OCI-LY3 (cell line): Measurements from ENCODE around the gene C13orf42.

Experiments
- H2AFZ ChIP-seq: fragments of 200-600, 300-600 bp; shearing (Covaris generic); 2 replicates; pipeline ENCODE4 v1.6.0; 2014; ENCODE audit warnings: antibody characterized with exemption, low read depth, low read length
- H3K27ac ChIP-seq: fragments of 200-600, 300-600 bp; sonication (generic); 2 replicates; pipeline ENCODE4 v1.5.1; 2014; ENCODE audit warnings: mild to moderate bottlenecking, low read length, moderate library complexity, mixed read lengths
- H3K27me3 ChIP-seq: fragments of 200-600, 300-600 bp; sonication (generic); 2 replicates; pipeline ENCODE4 v1.6.1; 2014; ENCODE audit warnings: low read depth, low read length, mixed read lengths
- H3K36me3 ChIP-seq: fragments of 200-600, 300-600 bp; sonication (generic); replicated peaks from 2 replicates; pipeline ENCODE3; 2014; ENCODE audit warnings: low read depth, low read length, mixed read lengths
- H3K4me1 ChIP-seq: fragments of 300-600, 200-600 bp; sonication (generic); 2 replicates; pipeline ENCODE4 v1.6.1; 2014; ENCODE audit warnings: low read length, mixed read lengths
- H3K4me2 ChIP-seq: fragments of 200-600, 300-600 bp; sonication (generic); 2 replicates; pipeline ENCODE4 v1.6.1; 2014; ENCODE audit warnings: low read length, mixed read lengths
- H3K4me3 ChIP-seq: fragments of 300-600, 200-600 bp; sonication (generic); 2 replicates; pipeline ENCODE4 v1.5.1; 2014; ENCODE audit warnings: antibody characterized with exemption, mild to moderate bottlenecking, low read length, moderate library complexity
- H3K79me2 ChIP-seq: fragments of 300-600, 200-600 bp; shearing (Covaris generic); 2 replicates; pipeline ENCODE4 v1.6.1; 2014; ENCODE audit warnings: mild to moderate bottlenecking, low read length, mixed read lengths
- H3K9ac ChIP-seq: fragments of 300-600, 200-600 bp; shearing (Covaris generic); 2 replicates; pipeline ENCODE4 v1.6.0; 2014; ENCODE audit warnings: mild to moderate bottlenecking, low read length, moderate library complexity
- H3K9me3 ChIP-seq: fragments of 200-600, 300-600 bp; shearing (Covaris generic); 2 replicates; pipeline ENCODE4 v1.6.1; 2014; ENCODE audit warnings: low read length, mixed read lengths; ENCODE audit not compliant: insufficient read depth
- H4K20me1 ChIP-seq: fragments of 200-600, 300-600 bp; sonication (generic); 2 replicates; pipeline ENCODE4 v1.6.1; 2016; ENCODE audit warnings: low read length, mixed read lengths; ENCODE audit not compliant: insufficient read depth
- EZH2phosphoT487 ChIP-seq: fragments of 200-600 bp; shearing (Covaris generic); IDR thresholded peaks from 2 replicates; pipeline ENCODE4 v1.6.1; 2018; ENCODE audit warnings: antibody characterized with exemption, mixed run types, low read depth
- TF ChIP-seq, protein P1 (sequence below): fragments of 200-600, 300-600 bp; sonication (generic); IDR thresholded peaks from 2 replicates; pipeline ENCODE4 v1.5.1; 2014; ENCODE audit warnings: antibody characterized with exemption, low read length, low read depth

The C13orf42 gene

DNA sequence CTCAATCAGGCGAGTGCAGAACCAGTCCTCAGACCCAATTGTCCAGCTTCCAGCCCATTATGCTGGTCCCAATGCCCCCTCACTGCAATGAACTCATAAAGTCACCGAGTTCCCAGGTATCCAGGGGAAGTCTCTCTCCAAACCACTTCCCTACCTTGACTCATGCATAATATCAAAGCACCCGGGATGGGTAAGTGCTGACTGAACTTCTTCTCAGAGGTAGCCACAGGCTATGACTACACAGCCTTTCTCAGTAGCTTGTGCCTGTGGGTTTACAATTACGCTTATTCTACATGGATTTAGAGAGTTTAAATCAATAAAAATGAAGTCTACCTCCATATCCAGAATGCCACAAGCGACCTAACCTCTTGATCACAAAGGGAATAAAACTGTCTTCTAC is 1.7 kb upstream of the C13orf42 start:
- no peak overlapping the region for H3K4me2 ChIP-seq
- H2AFZ ChIP-seq: no peak overlapping the region
- no peaks in the 10 kb centered on the region for H3K79me2 ChIP-seq
- H3K9ac ChIP-seq: no peak overlapping the region
- no peaks in the 10 kb centered on the region for H3K36me3 ChIP-seq
- H3K9me3 ChIP-seq: peaks cover 4% of the 10 kb centered on the region; the same call in 1 of the 2 replicates
- no peak overlapping the region for H3K27ac ChIP-seq
- no peak overlapping the region for H3K4me3 ChIP-seq
- no peaks in the 10 kb centered on the region for H4K20me1 ChIP-seq
- peaks cover 47% of the 10 kb centered on the region for H3K27me3 ChIP-seq
- H3K4me1 ChIP-seq: no peaks in the 10 kb centered on the region
- TF ChIP-seq EZH2phosphoT487: no peak
- TF ChIP-seq, protein P1, sequence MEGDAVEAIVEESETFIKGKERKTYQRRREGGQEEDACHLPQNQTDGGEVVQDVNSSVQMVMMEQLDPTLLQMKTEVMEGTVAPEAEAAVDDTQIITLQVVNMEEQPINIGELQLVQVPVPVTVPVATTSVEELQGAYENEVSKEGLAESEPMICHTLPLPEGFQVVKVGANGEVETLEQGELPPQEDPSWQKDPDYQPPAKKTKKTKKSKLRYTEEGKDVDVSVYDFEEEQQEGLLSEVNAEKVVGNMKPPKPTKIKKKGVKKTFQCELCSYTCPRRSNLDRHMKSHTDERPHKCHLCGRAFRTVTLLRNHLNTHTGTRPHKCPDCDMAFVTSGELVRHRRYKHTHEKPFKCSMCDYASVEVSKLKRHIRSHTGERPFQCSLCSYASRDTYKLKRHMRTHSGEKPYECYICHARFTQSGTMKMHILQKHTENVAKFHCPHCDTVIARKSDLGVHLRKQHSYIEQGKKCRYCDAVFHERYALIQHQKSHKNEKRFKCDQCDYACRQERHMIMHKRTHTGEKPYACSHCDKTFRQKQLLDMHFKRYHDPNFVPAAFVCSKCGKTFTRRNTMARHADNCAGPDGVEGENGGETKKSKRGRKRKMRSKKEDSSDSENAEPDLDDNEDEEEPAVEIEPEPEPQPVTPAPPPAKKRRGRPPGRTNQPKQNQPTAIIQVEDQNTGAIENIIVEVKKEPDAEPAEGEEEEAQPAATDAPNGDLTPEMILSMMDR: no peak

GRCh38 chr13:51111997-51112396 is 923 bp upstream of the C13orf42 start:
- H4K20me1 ChIP-seq: no peaks in the 10 kb centered on the region

DNA sequence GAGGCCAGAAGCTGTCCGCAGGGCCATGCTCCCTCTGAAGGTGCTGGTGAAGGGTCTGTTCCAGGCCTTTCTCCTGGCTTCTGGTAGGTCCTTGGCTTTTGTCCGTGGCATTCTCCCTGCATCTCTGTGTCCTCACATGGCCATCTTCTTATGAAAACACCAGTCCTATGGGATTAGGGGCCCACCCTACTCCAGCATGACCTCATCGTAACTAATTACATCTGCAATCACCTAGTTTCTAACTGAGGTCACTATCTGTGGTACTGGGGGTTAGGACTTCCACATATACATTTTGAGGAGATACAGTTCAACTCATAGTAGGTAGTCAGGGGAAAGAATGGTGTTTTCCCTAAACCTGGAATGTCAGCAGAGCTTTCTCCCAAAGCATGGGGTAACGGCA is 3.1 kb downstream of the C13orf42 start:
- Histone ChIP-seq H3K36me3 (no peaks in the 10 kb centered on the region), H3K27me3 (peaks cover 20% of the 10 kb centered on the region), H2AFZ (no peak overlapping the region), H3K9ac (no peak overlapping the region), H3K9me3 (no peaks in the 10 kb centered on the region), H3K27ac (no peak overlapping the region), H4K20me1 (no peaks in the 10 kb centered on the region), H3K4me1 (no peaks in the 10 kb centered on the region), H3K4me2 (no peak overlapping the region), H3K4me3 (no peak overlapping the region), H3K79me2 (no peaks in the 10 kb centered on the region)
- TF ChIP-seq EZH2phosphoT487: no peak

More at GRCh38 chr13:51111997-51112396, 923 bp upstream of the C13orf42 start:
- Histone ChIP-seq H3K4me1 (no peaks in the 10 kb centered on the region), H3K79me2 (no peaks in the 10 kb centered on the region), H3K27me3 (peaks cover 41% of the 10 kb centered on the region), H2AFZ (no peak overlapping the region), H3K27ac (no peak overlapping the region), H3K9me3 (no peaks in the 10 kb centered on the region), H3K4me3 (no peak overlapping the region), H3K4me2 (no peak overlapping the region), H3K9ac (no peak overlapping the region), H3K36me3 (no peaks in the 10 kb centered on the region)
- TF ChIP-seq, protein P1: no peak
- no peak for TF ChIP-seq EZH2phosphoT487

DNA sequence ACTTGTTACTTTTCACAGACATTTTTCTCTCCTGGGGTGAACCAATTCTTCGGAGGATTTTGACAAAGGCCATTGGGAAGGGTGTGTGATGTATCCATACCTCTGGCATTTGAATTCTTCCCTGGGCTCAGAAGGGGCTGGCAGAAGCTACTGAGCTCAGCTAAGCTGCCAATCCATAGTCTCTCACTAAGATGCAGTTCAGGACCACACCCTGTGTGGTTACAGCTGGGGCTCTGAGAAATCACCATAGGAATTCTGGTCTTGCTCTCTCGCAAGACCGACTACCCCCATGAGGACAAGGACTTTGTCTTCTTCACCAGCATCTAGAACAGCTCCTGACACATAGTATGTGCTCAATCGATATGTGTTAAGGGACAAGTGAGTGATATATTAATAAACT is 6.0 kb downstream of the C13orf42 start:
- Histone ChIP-seq H3K79me2 (no peaks in the 10 kb centered on the region), H3K4me1 (no peaks in the 10 kb centered on the region)
- TF ChIP-seq, protein P1: no peak
- TF ChIP-seq EZH2phosphoT487: no peak

More for the DNA sequence above, 6.0 kb downstream of the C13orf42 start:
- Histone ChIP-seq H3K4me2 (no peak overlapping the region), H3K4me3 (no peak overlapping the region), H3K27me3 (peaks cover 14% of the 10 kb centered on the region), H3K27ac (no peak overlapping the region), H3K36me3 (no peaks in the 10 kb centered on the region), H4K20me1 (no peaks in the 10 kb centered on the region), H2AFZ (no peak overlapping the region), H3K9me3 (no peaks in the 10 kb centered on the region), H3K9ac (no peak overlapping the region)
